Tongue (tissue), 2 donors: ENCODE measurements around the gene CCL4. TPM values are rescaled to one million over a fixed set of nuclear protein-coding genes. Genes with fewer than 3 reads are reported as not detected.
"Not testable (repeated sequence)": the region's sequence is repeated elsewhere in the genome, so short reads cannot be mapped to it uniquely, and the experiment has no call there.

ENCODE experiments used
- DNase-seq: peaks from one replicate; pipeline ENCODE4 v3.0.0-alpha.2; 2015
- total RNA-seq: library from RNA; depleted of rRNA; stranded (reverse); fragments of >200 nt; gene quantifications from one replicate; pipeline ENCODE4 v1.2.3, GENCODE V29; 2014

CCL4 gene
- 2.7 TPM for total RNA-seq

DNA sequence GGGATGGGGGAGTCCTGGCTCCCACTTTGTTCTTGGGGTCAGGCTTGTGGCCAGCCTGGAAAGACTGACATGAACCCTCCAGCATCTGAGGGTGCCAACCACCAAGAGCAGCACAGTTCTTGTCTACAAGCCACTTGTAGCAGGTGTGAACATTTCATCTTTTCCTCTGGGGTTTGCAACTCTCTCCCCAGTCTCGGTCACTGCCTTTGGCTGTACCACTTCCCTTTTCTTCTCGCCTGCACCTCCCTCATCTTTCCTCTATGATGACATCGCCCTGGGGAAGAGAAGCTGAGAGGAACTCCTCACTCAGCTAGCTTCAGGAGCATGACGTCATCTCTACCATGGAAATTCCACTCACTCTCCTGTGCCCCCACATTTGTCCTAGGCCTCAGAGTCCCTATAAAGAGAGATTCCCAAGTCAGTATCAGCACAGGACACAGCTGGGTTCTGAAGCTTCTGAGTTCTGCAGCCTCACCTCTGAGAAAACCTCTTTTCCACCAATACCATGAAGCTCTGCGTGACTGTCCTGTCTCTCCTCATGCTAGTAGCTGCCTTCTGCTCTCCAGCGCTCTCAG lies at the start of gene CCL4:
Gene CCL4, plus strand, starts transcription at position 427 of the 575 bp plus-strand sequence. Its CDS starts 79 bp downstream, at position 506.
- DNase-seq, result not testable (repeated sequence)

DNA sequence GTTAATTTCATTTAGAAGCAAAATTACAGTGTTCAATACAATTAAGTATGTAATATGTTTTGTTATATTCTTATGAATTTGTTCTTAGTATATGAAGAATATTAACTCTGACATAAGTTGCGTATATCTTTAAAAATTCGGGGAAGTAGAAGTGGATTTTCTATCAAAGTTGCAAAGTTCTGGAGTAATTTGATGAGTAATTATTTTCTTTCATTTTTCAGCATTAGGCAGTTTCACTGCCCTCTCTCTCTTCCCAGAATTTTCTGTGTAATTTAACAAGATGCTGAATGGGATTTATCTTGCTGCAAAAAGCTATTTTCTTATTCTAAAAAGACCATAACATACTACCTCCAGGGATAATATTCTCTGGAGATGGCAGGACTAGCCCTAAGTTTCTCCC lies 48.5 kb upstream of the CCL4 start:
- no peak for DNase-seq

- no peak for DNase-seq
Observed at GRCh38 chr17:36055921-36056520, 47.6 kb upstream of the CCL4 start.

DNA sequence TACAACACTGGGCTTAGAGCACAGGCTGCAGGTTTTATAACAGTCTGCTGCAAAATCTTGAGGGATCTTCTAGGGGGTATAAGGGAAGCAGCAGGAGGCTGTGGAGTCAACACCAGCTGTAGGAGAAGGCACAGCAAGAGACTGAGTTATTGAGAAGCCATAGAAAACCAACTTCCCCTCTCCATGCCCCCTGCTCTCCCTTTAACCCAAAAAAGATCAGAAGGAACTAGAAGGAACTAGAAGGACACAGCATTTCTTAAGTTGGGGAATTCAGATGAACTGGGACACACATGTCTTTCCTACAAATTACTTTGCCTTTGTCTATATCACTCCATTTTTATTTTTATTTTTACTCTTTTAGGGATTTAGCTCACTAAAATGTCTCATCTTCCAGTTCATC lies 45.7 kb upstream of the CCL4 start:
- no peak for DNase-seq

GRCh38 chr17:36059406-36059805 lies 44.2 kb upstream of the CCL4 start:
- DNase-seq, result no peak

GRCh38 chr17:36060816-36061215 lies 42.8 kb upstream of the CCL4 start:
- DNase-seq, result no peak

DNA sequence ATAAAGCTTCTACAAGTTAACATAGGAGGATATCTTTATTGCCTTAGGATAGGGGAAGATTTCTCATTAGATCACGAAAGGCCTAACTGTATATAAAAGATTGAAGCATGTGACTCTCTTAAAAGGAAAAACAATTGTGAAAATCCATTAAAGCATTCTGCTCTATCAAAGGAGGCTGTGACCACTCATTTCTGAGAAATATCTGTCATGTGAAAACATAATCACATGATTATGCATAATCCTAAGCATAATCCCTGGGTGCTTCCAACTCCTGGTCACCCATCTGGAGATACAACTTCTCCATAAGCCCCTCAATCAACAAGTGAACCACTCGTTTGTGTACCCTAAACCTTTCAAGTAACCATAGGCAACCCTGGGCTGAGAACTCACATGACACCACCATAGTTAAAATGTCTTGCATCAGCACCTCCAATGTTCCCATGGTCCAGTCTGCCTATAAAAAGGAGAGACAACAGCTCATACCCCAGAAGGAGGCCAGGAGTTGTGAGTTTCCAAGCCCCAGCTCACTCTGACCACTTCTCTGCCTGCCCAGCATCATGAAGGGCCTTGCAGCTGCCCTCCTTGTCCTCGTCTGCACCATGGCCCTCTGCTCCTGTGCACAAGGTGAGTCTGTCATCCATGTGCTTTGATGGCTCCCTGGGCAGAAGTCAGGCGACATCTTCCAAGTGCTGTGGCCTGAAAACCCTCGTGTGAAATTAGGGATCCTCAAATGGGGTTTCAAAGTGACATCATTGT lies 39.7 kb upstream of the CCL4 start, which contains the start of gene CCL18:
Gene CCL18, plus strand, starts transcription at position 487 of the 756 bp plus-strand sequence. Its CDS starts 71 bp downstream, at position 558.
- no peak for DNase-seq

DNA sequence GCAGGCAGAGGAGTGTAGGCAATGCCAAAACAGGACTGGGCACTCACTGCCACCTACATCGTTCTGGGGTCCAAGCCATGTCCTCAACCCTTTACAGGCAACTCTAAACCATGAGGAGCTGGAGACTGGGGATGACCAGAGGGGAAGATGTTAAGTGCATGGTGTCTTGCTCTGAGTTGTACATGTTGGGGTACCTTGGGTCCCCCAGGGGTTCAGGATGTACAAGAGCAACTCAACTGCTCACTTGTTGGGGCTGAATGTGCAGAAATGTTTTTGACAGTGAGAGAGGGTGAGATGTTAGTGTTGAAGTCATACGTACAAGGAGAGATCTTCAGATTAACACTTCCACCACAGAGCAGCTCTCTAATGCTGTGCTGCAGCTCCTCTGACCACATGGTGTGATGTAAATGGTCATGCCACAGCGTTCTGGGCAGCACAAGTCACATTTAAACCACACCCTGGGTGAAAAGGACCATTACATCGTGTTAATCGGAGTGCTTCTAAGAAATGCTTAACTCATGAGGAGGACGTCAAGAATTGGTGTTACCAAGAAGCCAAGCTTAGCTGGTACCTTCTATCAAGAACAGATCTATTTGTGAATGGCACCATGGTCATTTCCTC lies 37.2 kb upstream of the CCL4 start:
- DNase-seq, result no peak

DNA sequence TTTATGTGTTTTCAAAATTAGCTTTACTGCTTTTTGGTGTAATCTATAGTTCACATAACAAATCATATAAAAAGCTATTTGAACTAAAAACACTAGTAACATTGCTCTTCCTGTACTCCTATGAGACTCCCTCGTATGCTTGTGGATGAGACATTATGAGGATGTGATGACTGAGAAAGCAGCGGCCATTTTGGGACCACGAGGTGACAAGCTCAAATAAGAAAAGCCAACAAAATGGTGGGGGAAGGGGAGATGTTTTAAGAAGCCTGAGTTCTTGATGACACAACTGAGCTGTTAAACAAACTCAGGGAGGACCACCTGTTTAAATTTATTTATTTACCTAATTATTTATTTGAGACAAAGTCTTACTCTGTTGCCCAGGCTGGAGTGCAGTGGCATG lies 35.1 kb upstream of the CCL4 start:
- DNase-seq, result no peak

DNA sequence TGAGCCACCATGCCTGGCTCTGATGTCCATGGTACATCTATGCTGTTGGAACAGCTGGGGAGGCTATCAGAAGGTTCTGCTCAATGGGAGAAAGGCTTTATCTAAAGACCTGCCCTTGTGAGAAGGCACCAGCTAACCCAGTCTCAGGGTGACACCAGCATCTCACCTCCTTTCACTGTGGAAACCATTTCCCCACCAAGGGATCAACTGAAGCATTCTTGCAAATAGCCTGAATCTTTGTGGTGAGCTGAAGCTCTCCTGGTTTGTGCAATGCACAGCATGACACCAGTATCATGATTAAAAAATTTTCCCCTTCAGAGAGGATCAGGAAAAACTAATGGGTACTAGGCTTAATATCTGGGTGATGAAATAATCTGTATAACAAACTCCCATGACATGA lies 34.5 kb upstream of the CCL4 start:
- DNase-seq, result no peak

GRCh38 chr17:36070427-36070826 lies 33.2 kb upstream of the CCL4 start:
- DNase-seq, result no peak

GRCh38 chr17:36071751-36072150 lies 31.9 kb upstream of the CCL4 start:
- no peak for DNase-seq

- peak; percentile 42 for DNase-seq
Observed at GRCh38 chr17:36072431-36073121, 31.1 kb upstream of the CCL4 start.

DNA sequence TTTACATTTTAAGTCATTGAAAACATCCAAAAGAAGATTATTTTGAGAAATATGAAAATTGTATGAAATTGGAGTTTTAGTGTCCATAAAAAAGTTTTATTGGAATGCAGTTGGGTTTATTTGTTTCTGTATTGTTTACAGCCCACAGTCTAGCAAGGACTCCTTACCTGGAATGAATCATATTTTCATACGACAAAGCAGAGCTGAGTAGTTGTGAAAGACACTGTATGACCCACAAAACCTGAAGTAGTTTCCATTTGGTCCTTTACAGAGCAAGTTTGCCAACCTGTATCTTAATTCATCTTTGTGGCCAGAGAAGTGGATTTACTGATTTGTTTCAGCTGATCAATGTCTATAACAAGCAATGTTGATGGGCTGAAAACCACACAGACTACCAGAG lies 29.3 kb upstream of the CCL4 start:
- DNase-seq, result no peak

- not testable (repeated sequence) for DNase-seq
Observed at GRCh38 chr17:36081681-36082471, 21.8 kb upstream of the CCL4 start.

DNA sequence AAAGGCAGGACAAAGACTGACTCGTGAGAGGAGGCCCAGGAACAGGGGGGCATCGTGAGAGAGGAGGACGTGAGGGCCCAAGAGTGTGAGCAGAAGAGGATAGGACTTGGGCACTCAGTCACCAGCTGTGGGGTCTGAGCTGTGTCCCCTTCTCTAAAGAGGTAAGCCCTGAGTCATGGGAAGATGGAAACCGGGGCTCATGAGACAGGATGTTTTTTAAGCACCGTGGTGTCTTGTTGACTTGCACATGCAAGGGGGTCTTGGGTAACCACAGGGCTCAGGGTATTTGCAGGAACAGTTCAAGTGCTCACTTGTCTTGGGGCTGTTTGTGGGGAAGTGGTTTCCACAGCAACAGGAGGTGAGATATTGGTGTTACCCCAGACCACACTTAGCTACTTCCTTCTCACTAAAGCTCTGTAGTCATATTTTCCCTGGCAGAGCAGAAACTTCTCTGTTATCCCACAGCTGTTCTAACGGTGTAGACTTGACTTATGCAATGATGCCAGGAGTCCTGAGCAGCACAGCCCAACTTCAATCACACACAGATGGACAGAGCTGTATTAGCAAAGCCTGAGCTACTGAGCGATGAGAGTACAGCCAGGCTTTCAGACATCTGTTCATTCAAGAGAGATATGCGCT lies 21.0 kb upstream of the CCL4 start:
- DNase-seq, result peak; percentile 23

DNA sequence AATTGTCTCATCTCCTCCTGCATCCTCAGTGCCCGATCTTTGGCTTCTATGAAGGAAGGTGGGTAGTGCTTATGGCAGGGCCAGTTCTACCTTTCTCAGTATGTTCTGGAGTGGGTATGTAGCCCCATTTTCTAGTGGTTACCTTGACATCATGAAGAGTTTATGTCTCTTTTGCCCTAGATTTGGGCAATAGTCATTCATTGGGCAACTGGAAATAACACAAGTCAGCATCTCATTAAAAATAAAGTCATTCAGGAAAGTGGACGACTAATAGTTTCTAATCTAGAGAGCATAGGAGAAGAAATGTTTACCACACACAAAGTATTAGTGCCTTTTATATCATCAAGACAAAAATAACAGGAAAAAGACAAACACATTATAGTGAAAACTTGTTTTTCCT lies 19.9 kb upstream of the CCL4 start:
- not testable (repeated sequence) for DNase-seq

- DNase-seq, result no peak
Observed at GRCh38 chr17:36085765-36086164, 17.9 kb upstream of the CCL4 start.

- no peak for DNase-seq
Observed at GRCh38 chr17:36086791-36087190, 16.8 kb upstream of the CCL4 start.

- DNase-seq, result not testable (repeated sequence)
Observed at GRCh38 chr17:36087471-36087870, 16.2 kb upstream of the CCL4 start.
